OCI-LY1 (cell line): Measurements from ENCODE around the gene CTNND2.

Experiments
- H2AFZ ChIP-seq: fragments of 200-600 bp; sonication (generic), shearing (Covaris generic); 2 replicates; pipeline ENCODE4 v1.6.0; 2014; ENCODE audit warnings: antibody characterized with exemption, mild to moderate bottlenecking, low read length
- H3F3A ChIP-seq: fragments of 200-600 bp; sonication (generic), shearing (Covaris generic); 2 replicates; pipeline ENCODE4 v1.6.0; 2014; ENCODE audit warnings: mild to moderate bottlenecking, antibody characterized with exemption, low read length, moderate library complexity; ENCODE audit not compliant: insufficient read depth
- H3K27ac ChIP-seq: fragments of 200-600 bp; sonication (generic); 2 replicates; pipeline ENCODE4 v1.5.1; 2014; ENCODE audit warnings: low read length, mixed run types, mild to moderate bottlenecking, low read depth; ENCODE audit not compliant: poor library complexity, severe bottlenecking
- H3K27me3 ChIP-seq: fragments of 200-600 bp; sonication (generic); 2 replicates; pipeline ENCODE4 v1.6.0; 2014; ENCODE audit warnings: antibody characterized with exemption, mild to moderate bottlenecking, low read length, moderate library complexity; ENCODE audit not compliant: insufficient read depth
- H3K36me3 ChIP-seq: fragments of 200-600 bp; sonication (generic); 2 replicates; pipeline ENCODE4 v1.6.1; 2014; ENCODE audit warnings: mild to moderate bottlenecking, antibody characterized with exemption, low read length, moderate library complexity, mixed read lengths; ENCODE audit not compliant: insufficient read depth
- H3K4me1 ChIP-seq: fragments of 200-600 bp; sonication (generic); 2 replicates; pipeline ENCODE4 v1.5.1; 2014; ENCODE audit warnings: mild to moderate bottlenecking, low read length, moderate library complexity; ENCODE audit not compliant: insufficient read depth, severe bottlenecking
- H3K4me2 ChIP-seq: fragments of 200-600 bp; sonication (generic), shearing (Covaris generic); 2 replicates; pipeline ENCODE4 v1.6.1; 2014; ENCODE audit warnings: low read length
- H3K4me3 ChIP-seq: fragments of 200-600 bp; sonication (generic); 2 replicates; pipeline ENCODE4 v1.5.1; 2014; ENCODE audit warnings: low read length, low read depth, mild to moderate bottlenecking, mixed read lengths; ENCODE audit not compliant: poor library complexity, severe bottlenecking
- H3K79me2 ChIP-seq: fragments of 200-600 bp; shearing (Covaris generic); 2 replicates; pipeline ENCODE4 v1.6.1; 2016; ENCODE audit warnings: mixed run types, low read length, mixed read lengths; ENCODE audit not compliant: insufficient read depth
- H3K9ac ChIP-seq: fragments of 200-600 bp; sonication (generic), shearing (Covaris generic); 2 replicates; pipeline ENCODE4 v1.6.1; 2014; ENCODE audit warnings: mild to moderate bottlenecking, low read length, mixed read lengths
- H3K9me2 ChIP-seq: fragments of 200-600 bp; sonication (generic), shearing (Covaris generic); 2 replicates; pipeline ENCODE4 v1.6.1; 2014; ENCODE audit warnings: low read depth, mild to moderate bottlenecking, low read length, mixed read lengths
- H3K9me3 ChIP-seq: fragments of 200-600 bp; shearing (Covaris generic); 2 replicates; pipeline ENCODE4 v1.6.1; 2014; ENCODE audit warnings: low read length, mixed read lengths
- H4K20me1 ChIP-seq: fragments of 200-600 bp; sonication (generic), shearing (Covaris generic); 2 replicates; pipeline ENCODE4 v1.6.0; 2016; ENCODE audit warnings: mild to moderate bottlenecking, low read length; ENCODE audit not compliant: insufficient read depth
- EZH2 ChIP-seq: fragments of 200-600 bp; sonication (generic), shearing (Covaris generic); IDR thresholded peaks from 2 replicates; pipeline ENCODE4 v1.8.0; 2017; ENCODE audit warnings: borderline replicate concordance, mixed run types, mild to moderate bottlenecking, antibody characterized with exemption, low read length, moderate library complexity, mixed read lengths
- TF ChIP-seq, protein P1 (sequence below): fragments of 200-600 bp; sonication (generic), shearing (Covaris generic); IDR thresholded peaks from 2 replicates; pipeline ENCODE4 v1.5.1; 2017; ENCODE audit warnings: mild to moderate bottlenecking, antibody characterized with exemption, low read length, moderate library complexity, mixed read lengths

The CTNND2 gene

GRCh38 chr5:11230890-11231289 is 673.4 kb downstream of the CTNND2 start:
- Histone ChIP-seq H3K4me1 (no peaks in the 10 kb centered on the region), H3F3A (no peaks in the 10 kb centered on the region), H3K79me2 (no peaks in the 10 kb centered on the region), H3K9me3 (no peaks in the 10 kb centered on the region), H3K4me2 (no peak overlapping the region), H4K20me1 (no peaks in the 10 kb centered on the region), H3K9me2 (no peaks in the 10 kb centered on the region), H3K27ac (no peak overlapping the region), H3K4me3 (no peak overlapping the region), H3K9ac (no peak overlapping the region), H3K36me3 (no peaks in the 10 kb centered on the region), H3K27me3 (no peaks in the 10 kb centered on the region), H2AFZ (no peak overlapping the region)
- no peak for TF ChIP-seq EZH2
- TF ChIP-seq, protein P1, sequence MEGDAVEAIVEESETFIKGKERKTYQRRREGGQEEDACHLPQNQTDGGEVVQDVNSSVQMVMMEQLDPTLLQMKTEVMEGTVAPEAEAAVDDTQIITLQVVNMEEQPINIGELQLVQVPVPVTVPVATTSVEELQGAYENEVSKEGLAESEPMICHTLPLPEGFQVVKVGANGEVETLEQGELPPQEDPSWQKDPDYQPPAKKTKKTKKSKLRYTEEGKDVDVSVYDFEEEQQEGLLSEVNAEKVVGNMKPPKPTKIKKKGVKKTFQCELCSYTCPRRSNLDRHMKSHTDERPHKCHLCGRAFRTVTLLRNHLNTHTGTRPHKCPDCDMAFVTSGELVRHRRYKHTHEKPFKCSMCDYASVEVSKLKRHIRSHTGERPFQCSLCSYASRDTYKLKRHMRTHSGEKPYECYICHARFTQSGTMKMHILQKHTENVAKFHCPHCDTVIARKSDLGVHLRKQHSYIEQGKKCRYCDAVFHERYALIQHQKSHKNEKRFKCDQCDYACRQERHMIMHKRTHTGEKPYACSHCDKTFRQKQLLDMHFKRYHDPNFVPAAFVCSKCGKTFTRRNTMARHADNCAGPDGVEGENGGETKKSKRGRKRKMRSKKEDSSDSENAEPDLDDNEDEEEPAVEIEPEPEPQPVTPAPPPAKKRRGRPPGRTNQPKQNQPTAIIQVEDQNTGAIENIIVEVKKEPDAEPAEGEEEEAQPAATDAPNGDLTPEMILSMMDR: no peak

DNA sequence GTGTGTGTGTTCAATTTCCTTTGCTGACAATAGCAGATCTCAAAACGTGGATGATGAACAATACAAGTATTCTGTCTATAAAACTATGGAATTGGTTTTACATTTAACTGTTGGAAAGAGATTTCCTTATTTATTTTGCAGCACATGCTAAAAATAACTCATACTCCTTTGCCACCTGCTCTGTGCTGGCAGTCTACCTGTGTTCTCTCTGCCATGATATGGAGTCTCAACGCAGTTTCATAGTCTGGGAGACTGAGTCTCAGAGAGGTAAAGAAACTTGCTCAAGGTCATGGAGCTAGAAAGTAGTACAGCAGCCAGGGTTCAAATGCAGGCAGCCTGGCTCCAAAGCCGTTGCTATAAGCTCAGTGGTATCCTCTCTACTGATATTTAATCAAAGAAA is 677.2 kb downstream of the CTNND2 start:
- Histone ChIP-seq H4K20me1 (no peaks in the 10 kb centered on the region), H3K4me2 (no peak overlapping the region), H3K9me3 (no peaks in the 10 kb centered on the region), H3K27ac (no peak overlapping the region), H3K9ac (no peak overlapping the region), H3K36me3 (no peaks in the 10 kb centered on the region), H3K4me3 (no peak overlapping the region), H3K79me2 (no peaks in the 10 kb centered on the region), H2AFZ (no peak overlapping the region), H3K9me2 (no peaks in the 10 kb centered on the region), H3K27me3 (no peaks in the 10 kb centered on the region), H3K4me1 (no peaks in the 10 kb centered on the region), H3F3A (no peaks in the 10 kb centered on the region)
- TF ChIP-seq, protein P1: no peak
- TF ChIP-seq EZH2: no peak

DNA sequence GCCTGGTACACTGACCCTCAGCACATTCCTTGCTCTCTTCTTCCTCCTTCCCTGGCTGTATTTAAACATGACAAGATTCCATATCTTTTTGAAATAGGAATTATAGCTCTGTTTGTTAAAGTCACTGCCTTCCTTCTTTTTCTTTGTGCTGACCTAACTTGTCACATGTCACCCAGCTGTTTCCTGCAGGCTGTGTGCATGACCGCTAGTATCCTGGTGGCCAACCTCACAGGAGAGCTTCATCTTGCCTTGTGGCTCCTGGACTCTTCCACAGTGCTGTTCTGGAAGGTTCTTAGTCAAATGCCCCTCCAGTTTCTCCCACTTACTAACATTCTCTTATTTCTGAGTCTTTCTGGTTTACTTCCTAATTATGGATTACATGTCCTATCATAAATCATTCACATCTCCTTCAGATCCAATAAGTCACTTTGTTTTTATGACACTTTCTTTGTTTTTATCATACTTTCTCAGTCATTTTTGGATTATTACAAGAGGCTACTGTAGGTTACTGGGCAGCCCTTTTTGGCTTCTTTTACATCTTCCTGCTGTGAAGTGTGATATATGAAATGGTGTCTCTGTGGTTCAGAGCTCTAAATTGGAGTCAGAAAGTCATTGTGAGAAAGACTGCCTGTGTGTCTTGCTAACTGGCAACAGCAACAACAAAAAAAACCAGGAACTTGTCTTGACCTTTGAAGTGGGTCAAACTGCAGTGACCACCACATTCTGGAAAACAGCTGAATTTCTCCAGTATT is 679.6 kb downstream of the CTNND2 start:
- Histone ChIP-seq H4K20me1 (no peaks in the 10 kb centered on the region), H3K9me3 (no peaks in the 10 kb centered on the region), H3K9me2 (no peaks in the 10 kb centered on the region), H3K4me1 (no peaks in the 10 kb centered on the region), H3K27ac (no peak overlapping the region), H3K4me2 (no peak overlapping the region), H3K27me3 (no peaks in the 10 kb centered on the region), H3K79me2 (no peaks in the 10 kb centered on the region), H3K4me3 (no peak overlapping the region), H3K9ac (no peak overlapping the region), H2AFZ (no peak overlapping the region), H3F3A (no peaks in the 10 kb centered on the region), H3K36me3 (no peaks in the 10 kb centered on the region)
- TF ChIP-seq, protein P1: no peak
